ENCODE results near the gene LCT.
"Not testable (repeated sequence)": the region's sequence is repeated elsewhere in the genome, so short reads cannot be mapped to it uniquely, and the experiment has no call there.

Gene LCT

GRCh38 chr2:135832891-135833290, 4.1 kb downstream of the LCT start:
- no peak for DNase-seq (ENCODE audit: low read depth in 1 of 2, low spot score in 1 of 2)

DNA sequence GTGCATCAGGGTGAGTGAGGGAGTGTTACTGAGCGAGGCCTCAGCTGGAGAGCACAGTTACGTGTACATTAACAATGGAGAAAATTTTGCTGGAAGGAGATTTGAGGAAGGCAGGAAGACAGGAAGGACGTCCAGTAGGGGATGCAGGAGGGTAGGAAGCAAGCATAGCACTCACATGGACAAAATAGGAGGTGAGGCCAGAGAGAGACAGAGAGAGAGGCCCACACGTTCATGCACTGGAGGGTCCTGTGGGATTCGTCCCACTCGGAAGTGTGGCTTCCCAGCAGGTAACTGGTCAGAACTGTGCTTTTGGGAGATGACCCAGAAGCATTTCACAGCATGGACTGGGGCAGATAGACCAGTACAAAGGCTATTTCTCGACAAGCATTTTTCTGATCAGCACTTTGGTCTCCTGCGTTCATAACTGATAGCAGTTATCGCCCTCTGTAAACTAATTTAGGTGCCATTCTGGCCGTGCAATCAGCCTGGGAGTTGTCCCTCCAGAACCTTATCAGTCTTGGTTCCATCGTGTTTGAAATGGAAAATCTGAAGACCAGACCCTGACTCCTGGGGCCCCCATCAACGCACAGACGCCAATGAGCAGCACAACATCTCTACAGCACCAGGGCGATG, 5.7 kb downstream of the LCT start:
- no peak for DNase-seq (ENCODE audit: low read depth in 1 of 2, low spot score in 1 of 2)

- no peak for DNase-seq (ENCODE audit: low read depth in 1 of 2, low spot score in 1 of 2)
Observed at GRCh38 chr2:135829378-135830135, 7.4 kb downstream of the LCT start.

DNA sequence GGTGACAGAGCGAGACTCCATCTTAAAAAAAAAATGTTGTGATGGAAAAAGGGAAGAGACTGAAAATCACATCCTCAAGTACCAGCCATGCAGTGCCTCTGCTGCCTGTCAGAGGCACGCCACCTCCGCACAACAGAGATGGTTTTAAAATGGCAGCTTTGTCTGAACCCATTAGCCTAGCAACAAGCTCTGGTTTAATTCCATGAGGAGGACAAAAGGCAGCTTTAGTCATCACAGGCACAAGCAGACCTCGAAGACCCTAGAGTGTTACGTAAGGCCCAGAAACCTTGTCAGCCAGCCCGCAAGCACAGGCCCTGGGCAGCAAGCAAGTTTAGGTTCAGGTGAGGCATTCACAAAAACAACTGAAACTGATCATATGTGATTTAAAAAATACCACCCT, 10.4 kb downstream of the LCT start:
- no peak for DNase-seq (ENCODE audit: low read depth in 1 of 2, low spot score in 1 of 2)

DNA sequence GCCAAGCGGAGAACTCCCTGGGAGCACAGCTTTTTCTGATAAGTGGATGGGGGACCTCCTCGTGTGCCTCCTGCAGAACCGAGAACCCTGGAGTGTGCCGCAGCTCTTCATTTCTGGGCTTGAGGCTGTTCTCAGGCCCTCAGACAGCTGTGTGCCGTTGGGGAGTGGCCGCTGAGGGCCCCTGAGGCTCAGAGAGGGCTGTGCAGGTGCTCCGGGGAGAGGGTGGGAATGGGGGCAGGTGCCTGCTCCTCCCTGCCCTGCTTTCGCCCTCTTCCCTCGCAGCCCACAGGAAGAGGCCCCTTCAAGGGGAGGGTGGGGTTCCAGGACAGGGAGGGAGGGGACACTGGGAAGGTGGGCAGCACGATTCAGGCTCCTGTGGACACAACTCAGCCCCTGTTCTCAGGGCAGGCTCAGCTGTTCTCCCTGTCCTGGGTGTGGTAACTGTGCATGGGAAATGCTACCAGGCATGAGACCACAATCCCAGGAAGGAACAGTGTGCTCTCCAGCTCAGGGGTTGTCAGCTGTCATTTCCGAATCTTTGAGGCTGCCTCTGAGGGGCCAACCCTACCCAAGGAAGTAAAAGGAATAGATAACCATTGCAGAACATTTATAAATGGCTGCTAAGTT, 11.3 kb downstream of the LCT start:
- no peak for DNase-seq (ENCODE audit: low read depth in 1 of 2, low spot score in 1 of 2)

- DNase-seq (ENCODE audit: low read depth in 1 of 2, low spot score in 1 of 2), result no peak
Observed at GRCh38 chr2:135825131-135825530, 11.9 kb downstream of the LCT start.

DNA sequence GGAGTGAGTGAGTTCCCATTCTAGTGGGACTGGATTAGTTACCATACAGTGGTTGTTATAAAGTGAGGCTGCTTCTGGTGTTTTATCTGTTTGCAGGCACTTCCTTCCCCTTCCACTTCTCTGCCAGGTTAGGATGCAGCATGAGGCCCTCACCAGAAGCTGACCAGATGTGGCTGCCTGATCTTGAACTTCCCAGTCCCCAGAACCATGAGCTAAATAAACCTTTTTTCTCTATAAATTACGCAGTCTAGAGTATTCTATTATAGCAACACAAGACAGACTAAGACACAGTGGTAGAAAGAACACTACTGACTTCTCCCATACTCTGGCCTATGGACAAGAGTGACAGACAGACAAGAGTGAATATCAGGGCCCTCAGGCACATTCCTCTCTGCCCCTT, 14.1 kb downstream of the LCT start:
- DNase-seq (ENCODE audit: low read depth in 1 of 2, low spot score in 1 of 2), result no peak

- DNase-seq (ENCODE audit: low read depth in 1 of 2, low spot score in 1 of 2), result no peak
Observed at GRCh38 chr2:135821190-135821589, 15.8 kb downstream of the LCT start.

- DNase-seq (ENCODE audit: low read depth in 1 of 2, low spot score in 1 of 2), result peak; percentile 13 to 41
Observed at GRCh38 chr2:135820003-135820618, 16.9 kb downstream of the LCT start.

GRCh38 chr2:135818937-135819610, 17.9 kb downstream of the LCT start:
- no peak for DNase-seq (ENCODE audit: low read depth in 1 of 2, low spot score in 1 of 2)

DNA sequence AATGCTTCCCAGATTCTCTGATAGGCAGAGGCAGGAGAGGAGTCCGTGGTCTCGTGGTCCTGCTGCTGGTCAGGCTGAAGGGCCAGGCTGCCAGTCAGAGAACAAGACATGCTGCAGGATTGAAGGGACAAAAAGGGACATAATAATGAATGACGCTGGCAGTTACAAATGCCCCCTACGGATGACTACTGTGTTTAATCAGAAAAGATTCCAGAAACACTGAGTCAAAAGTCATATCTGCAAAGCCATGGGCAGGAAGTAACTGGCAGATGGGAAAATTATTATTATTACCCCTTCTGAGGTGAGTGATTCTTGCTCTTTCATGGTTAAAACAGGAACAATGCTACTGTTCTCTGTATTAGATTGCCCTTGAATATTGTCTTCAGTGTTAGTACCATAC, 19.0 kb downstream of the LCT start:
- DNase-seq (ENCODE audit: low read depth in 1 of 2, low spot score in 1 of 2), result no peak

DNA sequence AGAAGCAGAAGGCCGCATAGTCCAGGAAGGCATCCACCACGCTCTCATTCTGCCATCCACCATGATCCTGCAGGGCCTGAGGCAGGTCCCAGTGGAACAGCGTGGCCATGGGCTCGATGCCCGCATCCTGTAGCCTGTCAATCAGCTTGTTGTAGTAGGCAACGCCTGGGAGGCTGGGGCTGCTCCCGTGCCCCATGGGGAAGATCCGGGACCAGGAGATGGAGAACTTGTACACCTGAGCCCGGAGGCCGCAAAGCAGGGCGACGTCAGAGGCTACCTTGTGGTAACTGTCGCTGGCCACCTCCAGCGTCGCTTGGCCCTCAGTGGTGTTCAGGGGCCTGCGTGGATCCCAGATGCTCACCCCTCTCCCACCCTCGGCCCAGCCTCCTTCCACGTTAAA, 19.5 kb downstream of the LCT start:
- DNase-seq (ENCODE audit: low read depth in 1 of 2, low spot score in 1 of 2), result no peak

DNA sequence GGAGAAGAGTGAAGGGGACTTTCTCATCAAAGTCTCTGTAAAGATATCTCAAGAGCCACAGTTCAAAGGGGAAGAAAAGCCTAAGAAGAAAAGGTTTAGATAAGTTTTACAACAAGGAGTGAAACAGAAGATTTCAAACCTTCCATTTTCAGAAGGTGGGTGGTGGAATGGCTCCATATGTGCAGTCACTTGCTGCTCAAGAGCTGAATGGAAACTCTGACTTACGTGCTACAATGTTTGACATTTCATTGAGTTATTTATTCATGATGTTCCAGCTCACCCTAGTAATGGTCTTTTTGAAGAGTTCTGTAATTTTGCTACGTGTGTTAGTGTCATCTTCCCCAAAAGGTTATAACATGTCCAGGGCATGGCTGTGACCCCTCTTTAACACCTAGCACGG, 21.7 kb downstream of the LCT start:
- no peak for DNase-seq (ENCODE audit: low read depth in 1 of 2, low spot score in 1 of 2)

DNA sequence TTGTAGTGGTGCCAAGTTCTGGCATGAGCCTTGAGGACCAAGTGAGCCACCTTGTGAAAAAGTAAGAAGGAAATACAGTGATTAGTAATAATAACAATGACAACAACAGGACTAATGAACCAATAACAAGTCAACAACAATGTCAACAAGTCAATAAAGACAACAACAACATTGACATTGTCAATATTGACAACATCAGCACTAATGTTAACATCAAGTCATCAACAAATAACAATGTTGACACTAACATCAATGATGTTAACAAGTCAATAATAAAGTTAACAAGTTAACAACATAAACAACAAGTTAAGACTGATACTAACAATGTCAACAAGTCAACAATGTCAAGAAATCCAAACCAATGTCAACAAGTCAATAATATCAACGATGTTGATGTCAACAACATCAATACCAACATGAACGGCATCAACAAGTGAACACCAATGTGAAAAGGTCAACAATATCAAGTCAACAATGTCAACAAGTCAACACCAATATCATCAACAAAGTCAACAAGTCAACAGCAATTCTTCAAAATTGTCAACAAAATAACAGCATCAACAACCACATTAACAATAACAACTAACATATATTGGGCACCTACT, 24.0 kb downstream of the LCT start:
- no peak for DNase-seq (ENCODE audit: low read depth in 1 of 2, low spot score in 1 of 2)

- not testable (repeated sequence) for DNase-seq (ENCODE audit: low read depth in 1 of 2, low spot score in 1 of 2)
Observed at GRCh38 chr2:135807874-135808273, 29.1 kb downstream of the LCT start.

DNA sequence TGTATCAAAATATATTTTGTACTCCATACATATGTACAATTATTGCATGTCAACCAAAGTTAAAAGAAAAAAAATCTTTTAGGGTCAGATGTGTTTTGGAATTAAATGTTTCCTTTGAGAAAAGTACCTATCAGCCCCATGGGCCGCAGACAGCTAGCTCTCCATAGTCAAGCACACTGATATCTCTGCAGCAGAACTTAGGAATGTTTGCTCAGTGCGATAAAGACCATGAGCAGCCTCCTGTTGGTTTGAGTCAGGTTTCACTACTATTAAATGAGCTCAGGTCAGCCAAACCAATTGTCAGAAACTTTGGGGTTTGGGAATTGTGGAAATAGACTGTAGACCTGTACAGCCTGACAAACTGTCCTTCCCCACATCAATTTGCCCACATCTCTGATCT, 33.7 kb downstream of the LCT start:
- no peak for DNase-seq (ENCODE audit: low read depth in 1 of 2, low spot score in 1 of 2)

DNA sequence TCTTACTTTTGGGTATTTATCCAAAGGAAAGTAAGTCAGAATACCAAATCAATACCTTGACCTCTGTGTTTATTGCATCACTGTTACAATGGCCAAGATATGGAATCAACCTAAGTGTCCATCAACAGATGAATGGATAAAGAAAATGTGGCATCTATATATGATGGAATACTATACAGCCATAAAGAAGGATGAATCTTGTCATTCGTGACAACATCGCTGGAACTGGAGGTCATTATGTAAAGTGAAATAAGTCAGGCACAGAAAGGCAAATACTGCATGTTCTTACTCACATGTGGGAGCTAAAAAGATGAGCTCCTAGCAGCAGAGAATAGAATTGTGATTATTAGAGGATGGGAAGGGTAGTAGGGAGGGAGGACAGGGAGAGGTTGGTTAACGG, 34.6 kb downstream of the LCT start:
- no peak for DNase-seq (ENCODE audit: low read depth in 1 of 2, low spot score in 1 of 2)

DNA sequence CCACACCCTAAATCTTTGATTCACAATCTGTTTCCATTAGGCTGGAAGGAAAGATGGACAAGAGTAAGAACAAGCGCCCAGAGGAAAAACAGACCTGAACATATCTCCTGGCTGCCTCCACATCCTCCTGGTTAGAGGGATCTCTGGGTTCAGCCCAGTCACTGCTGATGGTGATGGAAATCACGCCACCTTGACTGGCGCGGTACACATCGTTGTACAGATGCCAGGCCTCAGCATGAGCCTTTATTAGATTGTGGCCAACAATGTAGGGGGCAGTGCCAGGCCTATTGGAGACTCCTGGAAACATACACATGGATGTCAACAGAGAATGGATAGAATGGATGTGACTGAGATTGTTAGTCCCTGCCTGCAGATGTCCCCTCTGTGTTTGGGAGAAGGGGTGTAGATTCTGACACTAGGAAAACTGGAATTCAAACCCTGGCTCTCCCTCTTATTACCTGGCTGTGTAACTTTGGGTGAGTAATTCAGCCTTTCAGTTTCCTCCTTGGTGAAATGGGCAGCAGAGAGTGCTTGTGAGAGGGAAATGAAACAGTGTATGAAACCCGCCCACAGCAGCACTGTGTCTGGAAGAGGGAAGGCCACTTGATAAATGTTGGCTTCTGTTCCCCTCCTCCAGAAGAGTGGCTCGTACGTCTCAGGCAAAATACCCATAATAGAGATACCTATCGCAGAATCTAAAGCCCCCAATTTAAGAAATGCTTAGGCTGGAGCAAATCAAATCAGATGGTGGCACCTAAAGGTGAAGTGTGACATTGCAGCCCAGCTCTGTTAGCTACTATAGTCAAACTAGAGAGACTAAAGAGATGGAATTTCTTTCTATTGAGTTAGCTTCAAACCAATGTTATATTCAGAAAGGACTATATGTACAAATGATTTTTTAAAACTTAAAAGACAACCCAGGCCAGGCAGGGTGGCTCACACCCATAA, 36.2 kb downstream of the LCT start:
- no peak for DNase-seq (ENCODE audit: low read depth in 1 of 2, low spot score in 1 of 2)

DNA sequence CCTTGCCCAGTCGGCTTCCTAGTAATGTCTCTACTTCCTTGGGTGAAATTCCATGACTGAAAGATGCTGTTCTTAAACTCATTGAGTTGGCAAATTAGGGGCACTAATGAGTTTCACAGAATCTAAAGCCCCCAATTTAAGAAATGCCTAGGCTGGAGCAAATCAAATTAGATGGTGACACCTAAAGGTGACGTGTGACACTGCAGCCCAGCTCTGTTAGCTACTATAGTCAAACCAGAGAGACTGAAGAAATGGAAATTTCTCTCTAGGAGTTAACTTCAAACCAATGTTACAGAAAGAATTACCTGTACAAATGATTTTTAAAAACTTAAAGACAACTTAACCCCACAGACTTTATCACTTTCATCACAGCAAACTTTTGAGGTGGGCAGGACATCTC, 37.2 kb downstream of the LCT start:
- no peak for DNase-seq (ENCODE audit: low read depth in 1 of 2, low spot score in 1 of 2)

- DNase-seq (ENCODE audit: low read depth in 1 of 2, low spot score in 1 of 2), result no peak
Observed at GRCh38 chr2:135798762-135799161, 38.2 kb downstream of the LCT start.
